Measurements from ENCODE around the gene COX5B.
"Not testable (repeated sequence)": the region's sequence is repeated elsewhere in the genome, so short reads cannot be mapped to it uniquely, and the experiment has no call there.

Gene COX5B

DNA sequence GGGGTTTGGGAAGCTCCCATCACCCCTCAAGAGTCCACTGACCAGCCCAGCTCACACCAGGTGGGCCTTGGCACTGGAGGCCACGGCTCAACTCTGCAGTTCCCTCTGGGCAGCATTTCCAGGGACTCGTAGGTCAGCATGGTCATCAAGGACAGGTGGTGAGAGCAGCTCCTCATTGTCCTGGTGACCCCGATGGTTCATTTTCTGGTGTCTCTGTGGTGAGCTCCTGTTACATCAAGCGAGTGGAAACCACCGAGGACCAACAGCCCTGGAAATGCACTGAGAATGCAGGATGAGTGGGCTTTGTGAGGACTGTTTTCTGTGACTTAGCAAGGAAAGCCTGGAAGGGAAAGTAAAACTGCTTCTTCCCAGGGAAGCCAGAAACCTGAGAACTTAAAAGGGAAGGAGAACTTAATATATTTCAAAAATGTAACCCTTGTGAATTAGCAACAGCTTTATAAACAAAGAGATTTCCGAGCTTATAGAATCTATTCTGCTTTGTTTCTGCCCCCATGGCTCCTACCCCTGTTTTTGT is 26.8 kb downstream of the COX5B start:
- not testable (repeated sequence) for H3K4me3 ChIP-seq (ENCODE audit: low read depth, low read length)

GRCh38 chr2:97673182-97673914 is 27.5 kb downstream of the COX5B start:
- no peak overlapping the region for H3K4me3 ChIP-seq (ENCODE audit: low read depth, low read length)

- no peak overlapping the region for H3K4me3 ChIP-seq (ENCODE audit: low read depth, low read length)
Measured at GRCh38 chr2:97673915-97674283, 28.0 kb downstream of the COX5B start.

DNA sequence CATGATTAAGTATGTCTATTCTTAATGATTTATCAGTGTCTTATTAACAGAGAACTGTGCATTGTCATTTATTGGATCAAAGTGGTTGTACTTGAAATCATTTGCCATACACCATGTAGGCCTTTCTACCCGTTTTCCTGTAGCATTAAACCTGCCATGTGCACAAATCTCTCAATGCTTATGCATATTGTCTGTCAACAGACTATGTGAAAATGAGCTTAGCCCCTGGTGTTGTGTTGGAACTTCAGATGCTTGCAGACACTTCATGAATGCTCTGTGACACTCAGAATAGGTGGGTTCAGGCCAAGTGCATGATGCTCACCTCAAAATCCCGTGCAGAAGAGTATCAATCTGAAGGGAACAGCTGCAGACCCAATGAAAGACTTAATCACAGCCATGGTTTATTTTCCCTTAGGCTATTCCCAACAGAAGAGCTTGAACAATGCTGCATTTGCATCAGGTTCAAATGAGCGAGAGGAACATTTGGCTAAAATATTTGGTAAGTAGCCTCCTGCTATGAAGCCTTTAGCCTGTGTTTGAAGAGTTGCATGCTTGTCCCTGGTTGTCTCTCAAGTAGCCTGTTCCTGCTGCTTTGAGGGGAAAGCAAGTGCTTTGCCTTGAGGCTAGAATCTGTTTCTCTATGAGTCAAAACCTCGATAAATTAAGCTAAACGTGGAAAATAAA is 29.7 kb downstream of the COX5B start:
- H3K4me3 ChIP-seq (ENCODE audit: low read depth, low read length) = no peak overlapping the region

GRCh38 chr2:97676620-97677019 is 30.8 kb downstream of the COX5B start:
- no peak overlapping the region for H3K4me3 ChIP-seq (ENCODE audit: low read depth, low read length)

DNA sequence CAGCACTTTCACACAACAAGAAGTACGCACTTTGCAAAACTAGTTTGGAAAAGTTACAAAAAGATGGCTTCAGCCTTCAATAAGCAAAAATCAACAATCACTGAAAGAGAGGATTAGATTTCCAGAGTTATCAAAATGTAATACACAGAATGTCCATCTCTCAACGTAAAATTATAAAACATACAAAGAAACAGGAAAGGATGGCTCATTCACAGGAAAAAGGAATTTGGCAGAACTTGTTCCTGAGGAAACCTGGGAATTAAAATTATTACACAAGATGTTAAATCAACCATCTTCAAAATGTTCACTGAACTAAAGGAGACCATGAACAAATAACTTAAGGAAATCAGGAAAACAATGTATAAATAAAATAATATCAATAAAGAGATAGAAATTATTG is 31.6 kb downstream of the COX5B start:
- no peak overlapping the region for H3K4me3 ChIP-seq (ENCODE audit: low read depth, low read length)

DNA sequence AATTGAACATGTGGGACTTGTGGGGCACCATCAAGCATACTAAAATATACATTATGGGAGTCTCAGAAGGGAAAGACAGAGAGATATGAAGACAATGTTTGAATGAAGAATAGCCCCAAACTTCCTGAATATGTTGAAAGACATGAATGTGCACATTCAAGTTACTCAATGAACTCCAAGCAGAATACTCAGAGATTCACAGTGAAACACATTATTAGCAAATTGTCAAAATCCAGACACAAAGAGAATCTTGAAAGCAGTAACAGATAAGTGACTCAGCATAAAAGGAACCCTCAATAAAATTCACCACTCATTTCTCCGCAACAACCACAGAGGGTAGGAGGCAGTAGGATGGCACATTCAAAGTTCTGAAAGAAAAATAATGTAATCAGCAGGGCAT is 32.4 kb downstream of the COX5B start:
- no peak overlapping the region for H3K4me3 ChIP-seq (ENCODE audit: low read depth, low read length)

GRCh38 chr2:97687235-97687634 is 41.4 kb downstream of the COX5B start:
- H3K4me3 ChIP-seq (ENCODE audit: low read depth, low read length) = not testable (repeated sequence)

DNA sequence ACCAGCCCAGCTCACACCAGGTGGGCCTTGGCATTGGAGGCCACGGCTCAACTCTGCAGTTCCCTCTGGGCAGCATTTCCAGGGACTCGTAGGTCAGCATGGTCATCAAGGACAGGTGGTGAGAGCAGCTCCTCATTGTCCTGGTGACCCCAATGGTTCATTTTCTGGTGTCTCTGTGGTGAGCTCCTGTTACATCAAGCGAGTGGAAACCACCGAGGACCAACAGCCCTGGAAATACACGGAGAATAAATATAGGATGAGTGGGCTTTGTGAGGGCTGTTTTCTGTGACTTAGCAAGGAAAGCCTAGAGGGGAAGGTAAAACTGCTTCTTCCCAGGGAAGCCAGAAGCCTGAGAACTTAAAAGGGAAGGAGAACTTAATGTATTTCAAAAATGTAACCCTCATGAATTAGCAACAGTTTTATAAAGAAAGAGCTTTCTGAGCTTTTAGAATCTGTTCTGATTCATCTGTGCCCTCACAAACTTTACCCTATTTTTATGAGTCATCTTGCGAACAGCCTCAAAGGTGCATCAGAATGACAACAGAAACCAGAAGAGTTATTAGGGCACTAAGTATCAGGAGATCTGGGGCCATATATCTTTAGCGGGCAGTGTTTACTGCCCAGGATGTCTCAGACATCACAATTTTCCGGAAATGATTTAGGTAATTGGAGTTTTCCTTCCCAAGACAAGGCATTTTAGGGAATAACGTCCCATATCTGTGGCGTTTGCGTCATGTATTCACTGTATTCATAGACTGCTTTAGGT is 42.4 kb downstream of the COX5B start:
- no peak overlapping the region for H3K4me3 ChIP-seq (ENCODE audit: low read depth, low read length)

- H3K4me3 ChIP-seq (ENCODE audit: low read depth, low read length) = no peak overlapping the region
Measured at GRCh38 chr2:97691166-97691565, 45.3 kb downstream of the COX5B start.

- no peak overlapping the region for H3K4me3 ChIP-seq (ENCODE audit: low read depth, low read length)
Measured at GRCh38 chr2:97693476-97693875, 47.6 kb downstream of the COX5B start.

GRCh38 chr2:97695744-97696143 is 49.9 kb downstream of the COX5B start:
- no peak overlapping the region for H3K4me3 ChIP-seq (ENCODE audit: low read depth, low read length)

DNA sequence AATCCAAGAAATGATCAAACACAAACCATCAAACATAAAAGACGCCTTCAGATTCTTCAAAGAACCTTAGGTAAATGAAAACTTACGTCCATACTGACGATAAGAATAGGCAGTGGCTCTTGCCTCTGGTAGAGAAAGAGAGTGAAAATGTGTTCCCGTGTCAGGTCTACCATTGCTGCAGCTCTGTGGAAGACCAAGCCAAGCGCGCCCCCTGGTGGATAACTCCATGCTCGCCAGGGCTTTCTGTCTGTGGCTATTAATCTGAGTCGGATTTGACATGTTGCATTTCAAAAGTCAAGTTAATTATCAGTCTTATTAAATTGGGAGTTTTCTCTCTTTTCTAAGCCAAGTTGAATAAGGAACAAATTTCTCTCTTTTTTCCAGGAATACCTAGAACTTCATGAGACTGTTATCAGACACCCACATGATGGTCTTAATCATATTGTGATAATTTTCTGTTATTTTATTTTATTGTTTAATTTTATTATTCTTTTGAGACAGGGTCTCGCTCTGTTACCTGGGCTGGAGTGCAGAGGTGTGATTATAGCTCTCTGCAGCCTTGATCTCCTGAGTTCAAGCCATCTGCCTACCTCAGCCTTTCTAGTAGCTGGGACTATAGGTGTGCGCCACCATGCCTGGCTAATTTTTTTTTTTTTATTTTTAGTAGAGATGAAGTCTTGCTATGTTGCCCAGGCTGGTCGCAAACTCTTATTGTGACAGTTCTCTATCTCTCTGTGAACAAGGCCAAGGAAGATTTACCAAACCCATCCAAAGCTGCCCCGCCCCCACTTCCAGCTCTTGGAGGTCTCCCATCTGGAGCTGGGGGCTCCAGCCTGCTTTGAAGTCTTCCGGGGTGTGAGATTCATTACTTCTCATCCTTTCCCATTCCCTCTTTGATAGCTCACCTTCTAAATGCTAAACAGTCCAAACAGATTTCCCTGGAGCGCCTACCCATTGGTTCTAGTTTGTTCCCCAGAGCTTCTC is 51.7 kb downstream of the COX5B start:
- no peak overlapping the region for H3K4me3 ChIP-seq (ENCODE audit: low read depth, low read length)
